Amygdala (tissue), 56 donors: ENCODE measurements around the gene FCGR2B.

Experiments
- DNase-seq, 56 donors: peaks; one replicate each; lab custom pipeline; 2025; lab: John Stamatoyannopoulos, UW

Gene FCGR2B

DNA sequence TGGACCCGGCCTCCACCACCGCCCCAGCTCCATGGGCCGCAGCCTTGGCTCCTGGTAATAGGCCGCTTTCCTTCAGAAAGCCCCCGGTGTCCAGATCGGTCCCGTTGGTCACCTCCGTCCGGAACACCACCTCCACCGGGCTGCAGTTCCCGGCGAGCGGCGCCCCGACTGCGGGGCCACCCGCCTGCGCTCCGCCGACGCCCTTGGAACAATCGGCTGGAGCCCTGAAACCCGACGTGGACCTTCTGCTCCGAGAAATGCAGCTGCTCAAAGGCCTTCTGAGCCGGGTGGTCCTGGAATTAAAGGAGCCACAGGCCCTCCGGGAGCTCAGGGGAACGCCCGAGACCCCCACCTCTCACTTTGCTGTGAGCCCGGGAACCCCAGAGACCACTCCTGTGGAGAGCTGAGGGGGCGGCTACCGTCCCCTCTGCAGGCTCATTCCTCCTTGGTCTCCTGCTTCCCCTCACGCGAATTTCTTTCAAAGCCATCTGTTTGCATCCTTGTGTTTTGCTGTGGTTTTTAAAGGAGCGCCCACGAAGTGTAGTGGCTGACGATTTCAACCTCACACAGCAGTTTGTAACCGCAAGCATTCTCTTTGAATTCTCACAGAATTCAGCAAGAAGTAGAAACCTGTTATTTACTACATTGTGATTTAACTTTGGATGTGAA lies 64.4 kb downstream of the FCGR2B start:
- peak in 7 of 56 donors; percentile 13 to 51 (median 42) for DNase-seq
